VCaP (cell line): ENCODE measurements around the gene DERL3.
"Not testable (repeated sequence)": the region's sequence is repeated elsewhere in the genome, so short reads cannot be mapped to it uniquely, and the experiment has no call there.

Experiments
- H3K27ac ChIP-seq: fragments of 450-650 bp; 2 replicates; pipeline ENCODE4 v1.5.1; 2017
- CTCF ChIP-seq: fragments of 450-650 bp; conservative IDR thresholded peaks from 2 replicates; pipeline ENCODE4 v1.5.1; 2017; ENCODE audit warnings: mild to moderate bottlenecking, moderate library complexity

Gene DERL3

GRCh38 chr22:23874871-23875270, 36.1 kb upstream of the DERL3 start:
- TF ChIP-seq CTCF, result no peak
- no peak overlapping the region for H3K27ac ChIP-seq

GRCh38 chr22:23868580-23868979, 29.8 kb upstream of the DERL3 start:
- no peak overlapping the region for H3K27ac ChIP-seq
- no peak for TF ChIP-seq CTCF

GRCh38 chr22:23864499-23865154, 25.8 kb upstream of the DERL3 start:
- H3K27ac ChIP-seq, result not testable (repeated sequence)

- H3K27ac ChIP-seq, result no peak overlapping the region
- TF ChIP-seq CTCF, result peak; percentile 80
These were observed 23.3 kb upstream of the DERL3 start for GRCh38 chr22:23862103-23862502.

- H3K27ac ChIP-seq, result not testable (repeated sequence)
These were observed 21.4 kb upstream of the DERL3 start for GRCh38 chr22:23860187-23860586.

- no peak for TF ChIP-seq CTCF
- H3K27ac ChIP-seq, result peak overlapping the region; percentile 92
These were observed 20.4 kb upstream of the DERL3 start for GRCh38 chr22:23859201-23859600.

DNA sequence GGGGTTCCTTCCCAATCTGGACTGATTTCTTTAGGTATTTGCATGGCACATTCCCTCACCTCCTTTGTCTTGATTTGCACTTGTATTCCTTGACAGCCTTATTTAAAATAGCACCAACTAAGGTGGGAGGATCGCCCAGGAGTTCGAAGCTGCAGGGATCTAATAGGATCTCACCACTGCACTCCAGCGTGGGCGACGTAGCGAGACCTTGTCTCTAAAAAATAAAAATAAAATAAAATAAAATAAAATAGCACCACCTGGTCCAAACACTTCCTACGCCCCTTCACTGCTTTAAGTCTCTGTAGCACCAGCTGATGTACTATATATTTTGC, 19.6 kb upstream of the DERL3 start:
- 0 out of 2 replicates have a peak, but pooled peaks have one; percentile 3 for TF ChIP-seq CTCF
- peak overlapping the region; percentile 92 for H3K27ac ChIP-seq

GRCh38 chr22:23857606-23858483, 19.0 kb upstream of the DERL3 start, which contains the start of gene SLC2A11:
SLC2A11 (plus strand) TSS chr22:23857875; CDS start chr22:23858000, 125 bp downstream.
- peak within 1 kb of the TSS; percentile 92 for H3K27ac ChIP-seq
- peak; percentile 35; the same call in 1 of the 2 replicates for TF ChIP-seq CTCF
